ENCODE measurements around the gene CCNB3.

CCNB3 gene

DNA sequence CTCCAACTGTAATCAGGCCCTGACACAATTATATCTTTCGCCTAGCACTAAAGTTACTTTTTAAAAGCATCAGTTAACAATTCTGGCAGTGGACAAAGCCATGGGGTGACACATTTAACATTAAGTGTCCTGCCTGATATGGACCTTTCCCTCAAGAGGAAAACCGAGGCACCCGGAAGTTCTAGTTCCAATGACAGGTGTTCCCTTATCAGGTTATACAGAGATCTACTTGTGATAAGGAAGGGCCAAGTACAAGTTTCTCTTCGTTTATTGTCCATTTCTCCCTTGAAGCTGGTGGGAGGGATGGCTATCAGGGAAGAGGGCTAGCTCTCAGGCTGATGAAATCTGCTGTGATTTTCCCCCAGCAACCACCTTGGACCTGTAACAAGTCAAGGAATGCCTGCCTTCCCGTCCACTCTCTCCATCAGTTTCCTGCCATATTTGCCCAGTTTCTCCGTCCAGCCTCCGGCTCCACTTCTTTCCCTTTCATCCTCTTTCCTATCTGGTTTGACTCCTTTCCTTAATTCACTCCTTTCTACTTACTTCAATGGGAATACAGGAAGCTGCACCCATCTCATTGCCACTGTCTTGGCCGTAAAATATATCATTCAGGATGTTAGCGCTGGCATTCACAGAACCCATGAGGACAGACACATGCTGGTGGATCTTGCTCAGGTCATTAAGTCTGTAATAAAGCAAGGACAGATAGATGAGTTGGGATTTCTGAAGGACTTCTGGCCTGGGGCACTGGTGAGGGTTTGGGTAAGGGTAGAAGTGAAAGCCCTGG, 171.1 kb downstream of the CCNB3 start:
- DNase-seq = no peak

GRCh38 chrX:50381729-50382415, 177.3 kb downstream of the CCNB3 start:
- DNase-seq = no peak

GRCh38 chrX:50386520-50386919, 182.0 kb downstream of the CCNB3 start:
- no peak for DNase-seq

DNA sequence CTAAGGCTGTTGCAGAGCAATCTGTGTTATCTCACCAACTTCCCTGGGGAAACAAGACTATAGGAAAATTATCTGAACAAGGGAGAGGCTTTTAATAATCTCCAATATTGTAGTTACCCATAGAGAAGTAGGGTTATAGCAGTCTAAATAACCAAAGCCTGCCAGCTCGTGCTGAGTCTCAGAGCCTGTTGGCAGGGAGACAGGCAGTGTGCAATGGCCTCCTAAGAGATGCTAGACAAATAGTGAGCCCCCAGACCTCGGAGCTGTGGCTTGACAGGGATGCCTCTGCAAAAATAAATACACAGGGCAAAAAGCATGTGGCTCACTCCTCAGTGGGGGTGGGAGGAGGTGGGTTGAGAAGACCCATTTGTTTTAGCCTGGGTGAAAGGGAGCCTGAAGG, 189.3 kb downstream of the CCNB3 start:
- no peak for DNase-seq
